NCI-H526 treated with DMSO at 0.1 percent for 48 hours (cell line): Measurements from ENCODE around the gene ARHGEF17.

ENCODE experiments used
- DNase-seq: peaks from one replicate; lab custom pipeline; 2025; lab: John Stamatoyannopoulos, UW

Gene ARHGEF17

DNA sequence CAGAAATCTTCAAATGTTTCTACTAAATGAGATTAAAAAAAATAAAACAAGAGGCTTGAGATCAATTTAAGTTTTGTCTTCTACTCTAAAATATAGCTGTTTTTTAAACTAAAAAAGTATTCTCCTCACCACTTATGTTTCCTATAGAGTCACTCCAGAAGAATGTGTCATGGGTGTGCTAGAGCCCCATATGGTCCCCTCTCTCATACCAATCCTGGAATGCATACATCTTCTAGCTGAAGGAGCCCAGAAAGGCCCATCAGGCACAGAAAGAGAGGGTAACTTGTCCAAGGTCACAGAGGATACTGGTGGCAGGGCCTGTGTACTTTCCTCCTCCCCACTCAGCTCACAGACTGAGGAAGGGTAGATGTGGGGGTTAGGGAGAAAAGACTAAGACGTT lies 102.6 kb downstream of the ARHGEF17 start:
- DNase-seq = no peak

- DNase-seq = no peak
These were observed 103.0 kb downstream of the ARHGEF17 start for GRCh38 chr11:73411031-73411430.

DNA sequence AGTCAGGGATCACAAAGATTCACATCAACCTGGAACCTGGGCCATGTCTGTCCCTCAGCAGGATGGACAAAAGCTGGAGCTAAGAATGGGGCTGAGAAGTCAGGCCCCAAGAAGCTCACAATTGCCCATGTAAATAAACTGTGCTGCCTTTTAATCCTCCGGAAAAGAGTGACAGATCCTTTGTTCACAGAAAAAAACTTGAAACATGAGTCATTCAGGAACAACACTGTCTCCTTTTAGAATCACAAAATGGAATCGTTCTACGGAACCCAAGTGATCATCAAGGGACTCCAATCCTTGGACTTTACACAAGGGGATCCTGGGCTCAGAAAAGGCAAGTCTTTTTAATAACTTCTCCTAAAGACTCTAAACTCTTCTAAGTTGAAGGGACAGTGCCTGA lies 104.2 kb downstream of the ARHGEF17 start:
- no peak for DNase-seq

GRCh38 chr11:73413256-73413655 lies 105.2 kb downstream of the ARHGEF17 start:
- DNase-seq = no peak

DNA sequence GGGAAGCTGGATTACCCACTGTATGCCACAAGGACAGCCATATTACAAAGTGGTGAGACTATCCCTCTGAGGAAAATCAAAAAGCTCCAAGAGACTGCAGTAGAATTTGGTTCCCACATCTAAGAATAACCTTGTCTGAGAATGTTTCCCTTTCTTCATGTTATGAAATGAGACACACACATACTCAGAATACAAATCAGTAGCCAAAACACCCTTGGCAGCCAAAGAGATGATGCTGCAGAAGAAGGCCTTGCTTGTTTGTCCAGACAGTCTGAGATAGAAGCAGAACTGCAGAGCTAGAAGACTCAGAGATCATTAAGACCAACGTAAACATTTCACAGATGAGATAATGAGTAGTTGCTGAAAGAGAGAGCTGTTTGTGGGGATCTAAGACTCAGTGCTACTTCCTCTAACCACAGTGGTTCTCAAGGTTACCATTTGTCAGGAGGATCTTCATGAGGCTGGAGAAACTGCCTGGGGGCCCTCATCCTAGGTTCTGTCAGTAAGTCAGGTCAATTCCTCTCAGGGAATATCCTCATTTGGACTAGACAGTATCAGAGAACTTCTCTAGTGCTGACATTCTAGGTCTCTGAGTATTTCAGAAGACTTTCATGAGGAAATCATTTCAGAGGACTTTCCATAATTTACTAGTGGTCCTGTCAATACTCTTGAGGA lies 107.0 kb downstream of the ARHGEF17 start:
- no peak for DNase-seq

- no peak for DNase-seq
These were observed 108.0 kb downstream of the ARHGEF17 start for GRCh38 chr11:73415854-73416615.

- DNase-seq = no peak
These were observed 108.7 kb downstream of the ARHGEF17 start for GRCh38 chr11:73416786-73417185.
